Retinal pigment epithelial cell (primary cell): ENCODE data around the gene MTCH2.
A peak's percentile ranks its signal among the peaks of the same experiment; 100 is the strongest.

Experiments used
- DNase-seq: peaks from one replicate; pipeline ENCODE4 v3.0.0-alpha.2; 2010; ENCODE audit warnings: low read depth
- H3K4me3 ChIP-seq: 2 replicates; pipeline ENCODE4 v1.5.1; 2011; ENCODE audit warnings: mild to moderate bottlenecking, low read length, control low read depth, moderate library complexity
- CTCF ChIP-seq: conservative IDR thresholded peaks from 2 replicates; pipeline ENCODE4 v1.5.1; 2011; ENCODE audit warnings: low read depth, low read length, control low read depth, inconsistent platforms

MTCH2 gene

GRCh38 chr11:47589977-47590861 lies 52.1 kb downstream of the MTCH2 start:
- DNase-seq = no peak
- H3K4me3 ChIP-seq = peak overlapping the region; percentile 5
- no peak for TF ChIP-seq CTCF

GRCh38 chr11:47589584-47589976 lies 52.8 kb downstream of the MTCH2 start:
- DNase-seq = no peak
- no peak overlapping the region for H3K4me3 ChIP-seq
- no peak for TF ChIP-seq CTCF

GRCh38 chr11:47589118-47589517 lies 53.2 kb downstream of the MTCH2 start:
- no peak overlapping the region for H3K4me3 ChIP-seq
- DNase-seq = no peak
- TF ChIP-seq CTCF = no peak

- no peak overlapping the region for H3K4me3 ChIP-seq
- TF ChIP-seq CTCF = no peak
- DNase-seq = no peak
These were observed 54.5 kb downstream of the MTCH2 start for GRCh38 chr11:47587723-47588326.

GRCh38 chr11:47587039-47587716 lies 55.2 kb downstream of the MTCH2 start:
- no peak overlapping the region for H3K4me3 ChIP-seq

GRCh38 chr11:47586098-47586855 lies 56.1 kb downstream of the MTCH2 start, which contains the start of gene FAM180B:
TSS of gene FAM180B (plus strand) at chr11:47586678. CDS start at chr11:47586769, 91 bp downstream.
- TF ChIP-seq CTCF = no peak
- H3K4me3 ChIP-seq = no peak within 1 kb of the TSS
- DNase-seq = no peak

More at GRCh38 chr11:47587039-47587716, 55.2 kb downstream of the MTCH2 start:
- no peak for DNase-seq
- TF ChIP-seq CTCF = no peak
